Measurements from ENCODE around the gene SMYD3. TPM values are rescaled to one million over a fixed set of nuclear protein-coding genes. Genes with fewer than 3 reads are reported as not detected.

SMYD3 gene
- total and polyA plus RNA-seq, 2 of the 13 experiments (the other 11 are each of a cell fraction or from before 2014, with no cell fraction given): 27.7 to 35.8 TPM

- no peak for TF ChIP-seq ZBTB37 (CRISPR knock-in tag; IDR thresholded peaks at IDR 0.05)
- no peak for TF ChIP-seq U2AF2 (IDR thresholded peaks at IDR 0.05; ENCODE audit: low read depth, low read length)
- no peak for TF ChIP-seq ZNF703 (CRISPR knock-in tag; IDR thresholded peaks at IDR 0.05; ENCODE audit: borderline replicate concordance)
- peak; percentile 71; the same call in 1 of the 2 replicates for TF ChIP-seq THAP7 (CRISPR knock-in tag; IDR thresholded peaks at IDR 0.05)
- TF ChIP-seq POGK (CRISPR knock-in tag; conservative IDR thresholded peaks at IDR 0.05): peak; percentile 70; the same call in 1 of the 2 replicates
- TF ChIP-seq ADNP (CRISPR knock-in tag; IDR thresholded peaks at IDR 0.05): no peak
- no peak for TF ChIP-seq CSRNP1 (CRISPR knock-in tag; IDR thresholded peaks at IDR 0.05)
- no peak for TF ChIP-seq ZSCAN20 (CRISPR knock-in tag; IDR thresholded peaks at IDR 0.05; ENCODE audit: borderline replicate concordance)
- no peak for TF ChIP-seq ZNF329 (CRISPR knock-in tag; IDR thresholded peaks at IDR 0.05; ENCODE audit: low read depth)
- TF ChIP-seq DR1 (CRISPR knock-in tag; IDR thresholded peaks at IDR 0.05): no peak; the same call in 1 of the 2 replicates
- no peak for TF ChIP-seq GZF1 (CRISPR knock-in tag; IDR thresholded peaks at IDR 0.05)
- TF ChIP-seq ZNF839 (CRISPR knock-in tag; IDR thresholded peaks at IDR 0.05; ENCODE audit: borderline replicate concordance): no peak
- no peak for TF ChIP-seq ZNF737 (CRISPR knock-in tag; IDR thresholded peaks at IDR 0.05; ENCODE audit: borderline replicate concordance)
- no peak for TF ChIP-seq ZNF713 (CRISPR knock-in tag; IDR thresholded peaks at IDR 0.05)
- no peak for TF ChIP-seq KLF12 (CRISPR knock-in tag; IDR thresholded peaks at IDR 0.05; ENCODE audit: borderline replicate concordance)
- no peak for TF ChIP-seq TERF1 (CRISPR knock-in tag; IDR thresholded peaks at IDR 0.05)
- TF ChIP-seq ZSCAN9 (CRISPR knock-in tag; IDR thresholded peaks at IDR 0.05; ENCODE audit: borderline replicate concordance): peak; percentile 35; the same call in 1 of the 2 replicates
- no peak for TF ChIP-seq ZNF710 (CRISPR knock-in tag; IDR thresholded peaks at IDR 0.05; ENCODE audit: borderline replicate concordance)
- TF ChIP-seq RXRA (CRISPR knock-in tag; IDR thresholded peaks at IDR 0.05): peak; percentile 32; the same call in 1 of the 2 replicates
- TF ChIP-seq MEF2D (CRISPR knock-in tag; IDR thresholded peaks at IDR 0.05): no peak
Observed at GRCh38 chr1:246506674-246507481, at the start of gene SMYD3 (continued).
